ENCODE data around the gene HMGN5. TPM values are rescaled to one million over a fixed set of nuclear protein-coding genes. Genes with fewer than 3 reads are reported as not detected.
A peak's percentile ranks its signal among the peaks of the same experiment; 100 is the strongest.

HMGN5 gene
- total RNA-seq = 1.8 TPM
- long read RNA-seq, partial matches to known transcripts = 0 of 2 reads
- long read RNA-seq, other reads (novel, unspliced or antisense) = 0 of 2 reads

DNA sequence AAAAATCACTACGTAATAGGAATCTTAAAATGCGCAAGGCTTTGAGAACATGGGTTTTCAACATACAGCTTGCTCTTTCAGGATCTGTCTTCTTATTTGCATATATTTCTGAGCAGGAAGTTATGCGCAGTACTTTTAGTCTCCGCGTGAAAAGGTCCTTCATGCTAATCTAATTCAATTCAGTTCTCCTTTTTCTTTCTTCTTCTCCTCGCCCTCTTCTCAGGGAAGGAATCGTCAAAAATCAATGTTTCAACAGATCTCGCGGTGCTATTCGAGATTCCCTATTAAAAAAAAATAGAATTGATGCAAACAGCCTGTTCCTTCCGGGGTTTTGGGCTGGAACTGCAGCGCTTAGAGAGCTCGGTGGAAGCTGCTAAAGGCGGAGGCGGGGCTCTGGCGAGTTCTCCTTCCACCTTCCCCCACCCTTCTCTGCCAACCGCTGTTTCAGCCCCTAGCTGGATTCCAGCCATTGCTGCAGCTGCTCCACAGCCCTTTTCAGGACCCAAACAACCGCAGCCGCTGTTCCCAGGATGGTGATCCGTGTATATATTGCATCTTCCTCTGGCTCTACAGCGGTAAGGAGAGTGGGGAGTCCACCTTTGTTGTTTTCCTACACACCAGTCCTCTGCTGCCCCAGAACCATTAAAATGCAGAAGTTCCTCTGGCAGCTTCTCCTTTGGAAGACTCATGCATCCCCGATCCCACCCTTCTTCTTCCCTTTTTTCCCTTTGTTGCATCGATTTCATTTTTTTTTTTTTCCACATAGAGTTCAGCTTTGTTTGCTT, at the start of gene HMGN5, which contains the start of gene SH3BGRL:
Gene HMGN5 (minus strand): TSS at position 243 of the 785 bp plus-strand sequence. CDS start 80,364 bp downstream, outside the sequence.
Gene SH3BGRL (plus strand): TSS at position 432 of the 785 bp plus-strand sequence. CDS start 99 bp downstream, at position 531.
- peak; percentile 88 for DNase-seq
- peak; percentile 99 for ATAC-seq (ENCODE audit: poor library complexity)
- intact Hi-C loops (cut with DNase I) = no loop called here

DNA sequence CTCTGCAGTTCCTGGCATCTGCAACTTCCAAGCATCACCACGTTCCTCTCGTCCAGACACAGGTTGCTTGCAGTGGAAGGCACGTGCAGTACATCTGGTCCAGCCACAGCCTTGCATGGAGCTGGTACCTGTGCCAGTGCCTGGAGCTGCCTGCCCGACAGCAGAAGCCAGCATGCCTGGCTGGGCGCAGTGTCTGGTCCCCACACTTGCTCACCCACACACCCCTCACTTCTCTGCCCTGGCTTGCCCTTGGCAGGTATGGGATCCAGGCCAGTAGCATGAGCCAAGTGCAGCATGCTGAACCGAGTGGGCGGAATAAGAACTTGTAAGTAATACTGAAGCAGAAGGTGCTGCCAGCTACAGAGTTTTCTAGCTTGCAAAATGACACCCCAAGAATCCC, 40.0 kb upstream of the HMGN5 start:
- DNase-seq (no peak), ATAC-seq (ENCODE audit: poor library complexity) (no peak)
- intact Hi-C loops (cut with DNase I) = no loop called here

DNA sequence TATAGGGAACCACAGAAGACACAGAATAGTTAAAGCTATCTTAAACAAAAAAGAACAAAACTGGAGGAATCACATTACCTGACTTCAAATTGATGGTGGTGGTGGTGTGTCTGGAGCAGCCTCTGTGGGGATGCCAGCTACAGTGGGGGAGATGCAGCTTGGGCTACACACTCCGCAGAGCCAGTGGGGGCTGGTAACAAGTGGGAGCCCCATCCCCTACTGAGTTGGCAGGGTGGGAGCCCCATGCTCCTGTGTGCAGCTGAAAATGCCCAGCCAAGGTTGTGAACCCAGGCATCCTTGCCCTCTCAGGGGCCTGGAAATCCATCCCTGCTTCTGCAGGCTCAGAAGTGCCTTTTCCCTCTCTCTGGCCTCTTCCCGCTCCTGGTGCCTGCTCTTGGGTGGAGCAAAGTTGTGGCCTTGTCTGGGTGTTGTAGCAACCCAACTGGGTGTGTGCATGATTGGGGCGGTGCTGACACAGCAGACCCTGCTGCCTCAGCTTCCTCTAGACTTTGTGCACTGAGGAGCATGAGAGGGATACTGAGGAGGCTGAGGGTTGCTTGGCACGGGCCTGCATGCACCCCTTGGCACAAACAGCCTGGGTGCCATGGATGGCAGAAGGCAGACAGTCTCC, 39.1 kb upstream of the HMGN5 start:
- intact Hi-C loops (cut with DNase I) = no loop called here
- DNase-seq (no peak), ATAC-seq (ENCODE audit: poor library complexity) (no peak)

DNA sequence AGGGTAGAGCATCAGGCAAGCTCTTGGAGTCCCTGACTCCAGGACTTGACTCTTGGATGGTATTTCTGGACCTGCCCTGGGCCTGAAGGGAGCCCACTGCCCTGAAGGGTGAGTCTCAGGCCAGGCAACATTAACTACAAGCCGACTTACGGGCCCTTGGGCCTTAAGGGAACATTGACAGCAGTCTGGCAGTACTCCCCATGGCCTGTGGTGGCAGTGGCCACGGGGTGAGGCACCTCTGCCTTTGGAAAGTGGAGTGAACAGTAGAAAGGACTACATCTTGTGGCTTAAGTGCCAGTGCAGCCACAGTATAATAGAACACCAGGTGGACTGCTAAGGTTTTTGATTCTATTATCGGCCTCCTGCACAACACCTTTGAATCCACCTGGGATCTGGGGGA, 36.5 kb upstream of the HMGN5 start:
- intact Hi-C loops (cut with DNase I) = no loop called here

DNA sequence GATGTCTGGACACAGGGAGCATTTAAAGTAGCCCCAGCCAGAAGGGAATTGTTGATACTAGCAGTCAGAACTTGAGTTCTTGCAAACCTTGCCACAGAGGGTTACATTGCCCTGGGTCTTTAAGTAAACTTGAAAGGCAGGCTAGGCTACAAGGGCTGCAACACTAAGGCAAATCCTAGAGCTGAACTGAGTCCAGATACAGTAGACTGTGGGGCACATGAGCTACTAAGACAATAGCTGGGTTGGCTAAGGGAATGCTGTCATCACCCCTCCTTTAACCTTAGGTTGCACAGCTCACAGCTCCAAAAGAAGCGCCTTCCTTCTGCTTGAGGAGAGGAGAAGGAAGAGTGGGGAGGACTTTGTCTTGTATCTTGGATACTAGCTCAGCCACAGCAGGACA, 35.8 kb upstream of the HMGN5 start:
- ATAC-seq (ENCODE audit: poor library complexity) = no peak
- DNase-seq = no peak
- intact Hi-C loops (cut with DNase I) = no loop called here

More for the DNA sequence above, 36.5 kb upstream of the HMGN5 start:
- DNase-seq (no peak), ATAC-seq (ENCODE audit: poor library complexity) (no peak)

GRCh38 chrX:81232218-81232617, 30.5 kb upstream of the HMGN5 start:
- intact Hi-C loops (cut with DNase I) = no loop called here
- ATAC-seq (ENCODE audit: poor library complexity) = no peak
- no peak for DNase-seq

DNA sequence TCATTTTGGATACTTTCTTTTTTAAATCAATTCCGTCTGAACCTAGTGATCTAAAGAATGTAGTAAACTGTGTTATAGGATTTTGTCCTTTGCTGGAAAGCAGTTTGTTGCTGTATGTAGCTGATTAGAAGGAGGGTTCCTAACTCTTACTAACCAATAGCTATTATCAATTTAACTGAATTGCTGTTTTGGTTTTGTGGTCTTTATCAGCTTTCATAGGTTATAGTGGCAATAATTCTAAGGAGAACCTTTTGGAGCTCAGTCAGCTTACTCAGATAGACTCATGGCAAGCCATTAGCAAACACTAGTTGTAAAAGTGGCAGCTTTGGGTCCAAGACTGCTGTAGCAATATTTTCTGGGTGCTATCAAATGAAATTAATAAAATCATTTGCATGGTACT, 29.8 kb upstream of the HMGN5 start:
- no peak for ATAC-seq (ENCODE audit: poor library complexity)
- no peak for DNase-seq
- intact Hi-C loops (cut with DNase I) = no loop called here

GRCh38 chrX:81229901-81230300, 28.2 kb upstream of the HMGN5 start:
- no peak for DNase-seq
- no peak for ATAC-seq (ENCODE audit: poor library complexity)
- intact Hi-C loops (cut with DNase I) = no loop called here

DNA sequence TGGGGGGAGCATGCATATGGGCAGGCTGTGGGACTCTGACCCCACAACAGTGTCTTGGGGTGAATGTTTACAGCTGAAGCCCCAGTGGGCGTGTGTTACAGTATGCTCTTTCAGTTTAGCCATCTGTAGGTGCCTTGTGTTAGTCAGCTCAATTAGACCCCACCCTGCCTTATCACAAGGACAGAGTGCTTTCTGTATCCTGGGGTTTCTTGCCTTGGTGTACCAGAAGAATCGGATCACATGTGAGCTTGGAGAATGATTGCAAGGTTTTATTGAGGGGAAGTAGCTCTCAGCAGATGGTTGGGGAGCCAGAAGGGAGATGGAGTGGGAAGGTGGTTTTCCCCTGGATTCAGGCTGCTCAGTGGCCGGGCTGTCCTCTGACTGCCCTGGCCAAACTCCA, 27.5 kb upstream of the HMGN5 start:
- no peak for DNase-seq
- no peak for ATAC-seq (ENCODE audit: poor library complexity)
- intact Hi-C loops (cut with DNase I) = no loop called here

GRCh38 chrX:81215685-81216084, 14.0 kb upstream of the HMGN5 start:
- DNase-seq = no peak
- intact Hi-C loops (cut with DNase I) = no loop called here
- ATAC-seq (ENCODE audit: poor library complexity) = no peak

DNA sequence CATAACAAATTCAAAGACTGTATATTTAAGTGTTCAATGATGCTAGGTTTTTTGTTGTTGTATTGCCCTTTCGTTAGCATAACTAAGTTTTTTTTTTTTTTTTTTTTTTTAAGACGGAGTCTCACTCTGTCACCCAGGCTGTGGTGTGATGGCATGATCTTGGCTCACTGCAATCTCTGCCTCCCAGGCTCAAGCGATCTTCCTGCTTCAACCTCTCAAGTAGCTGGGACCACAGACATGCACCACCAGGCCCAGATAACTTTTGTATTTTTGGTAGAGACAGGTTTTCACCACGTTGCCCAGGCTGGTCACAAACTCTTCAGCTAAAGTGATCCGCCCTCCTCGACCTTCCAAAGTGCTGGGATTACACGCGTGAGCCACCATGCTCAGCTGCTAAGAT, 7.2 kb upstream of the HMGN5 start:
- intact Hi-C loops (cut with DNase I) = no loop called here
- ATAC-seq (ENCODE audit: poor library complexity) (no peak), DNase-seq (no peak)

GRCh38 chrX:81206476-81206875, 4.8 kb upstream of the HMGN5 start:
- DNase-seq = no peak
- intact Hi-C loops (cut with DNase I) = no loop called here
- no peak for ATAC-seq (ENCODE audit: poor library complexity)

DNA sequence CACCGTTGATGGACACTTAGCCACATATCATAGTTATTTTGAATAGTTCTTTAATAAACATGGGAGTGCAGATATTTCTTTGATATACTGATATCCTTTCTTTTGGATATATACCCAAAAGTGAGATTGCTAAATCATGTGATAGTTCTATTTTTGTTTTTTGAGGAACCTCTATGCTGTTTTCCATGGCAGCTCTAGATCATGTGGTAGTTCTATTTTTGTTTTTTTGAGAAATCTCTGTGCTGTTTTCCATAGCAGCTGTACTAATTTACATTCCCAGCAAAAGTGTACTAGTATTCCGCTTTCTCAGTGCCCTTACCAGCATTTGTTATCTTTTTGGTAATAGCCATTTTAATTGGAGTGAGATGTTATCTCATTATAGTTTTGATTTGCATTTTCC, 3.8 kb upstream of the HMGN5 start:
- intact Hi-C loops (cut with DNase I) = no loop called here
- DNase-seq (no peak), ATAC-seq (ENCODE audit: poor library complexity) (no peak)

DNA sequence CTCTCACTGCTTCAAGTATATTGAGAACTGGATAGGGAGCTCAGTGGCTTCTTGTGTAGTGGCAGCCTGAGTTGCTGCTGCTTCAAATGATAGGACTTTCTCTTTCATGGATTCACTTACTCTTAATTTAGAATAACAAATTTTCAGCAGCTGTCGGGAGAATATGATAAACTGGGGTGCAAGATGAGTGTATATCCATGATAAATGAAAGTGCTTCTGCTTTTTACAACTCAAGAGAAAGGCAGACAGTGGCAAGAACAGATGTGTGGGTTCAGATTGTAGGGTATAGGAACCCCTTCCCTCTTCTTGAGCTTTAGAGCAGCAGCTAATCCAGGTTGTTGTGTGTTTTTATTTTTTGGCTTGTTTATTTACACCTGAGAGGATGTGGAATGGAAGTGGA, 1.2 kb upstream of the HMGN5 start:
- DNase-seq = no peak
- intact Hi-C loops (cut with DNase I) = no loop called here
- peak; percentile 19 for ATAC-seq (ENCODE audit: poor library complexity)

DNA sequence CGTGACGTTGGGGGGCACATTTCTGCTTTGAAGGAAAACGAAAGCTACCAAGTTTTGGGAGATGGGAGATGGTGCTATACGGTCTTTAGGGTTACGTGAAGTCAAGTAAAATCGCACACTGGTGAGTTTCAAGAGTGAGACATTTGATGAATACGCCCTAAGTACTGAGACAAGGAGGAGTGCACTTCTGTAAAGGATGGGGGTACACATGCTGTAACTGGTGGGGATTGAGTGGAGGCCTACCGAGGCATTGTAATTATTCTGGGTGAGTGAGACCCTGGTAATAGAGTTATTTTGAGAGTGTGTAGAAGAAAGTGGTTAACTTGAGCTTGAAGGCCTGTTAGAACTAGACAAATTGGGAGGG, 725 bp upstream of the HMGN5 start:
- ATAC-seq (ENCODE audit: poor library complexity) (peak; percentile 42), DNase-seq (no peak)
- intact Hi-C loops (cut with DNase I) = no loop called here

- DNase-seq (no peak), ATAC-seq (ENCODE audit: poor library complexity) (no peak)
- intact Hi-C loops (cut with DNase I) = no loop called here
Observed at GRCh38 chrX:81201071-81201470, 642 bp downstream of the HMGN5 start.

DNA sequence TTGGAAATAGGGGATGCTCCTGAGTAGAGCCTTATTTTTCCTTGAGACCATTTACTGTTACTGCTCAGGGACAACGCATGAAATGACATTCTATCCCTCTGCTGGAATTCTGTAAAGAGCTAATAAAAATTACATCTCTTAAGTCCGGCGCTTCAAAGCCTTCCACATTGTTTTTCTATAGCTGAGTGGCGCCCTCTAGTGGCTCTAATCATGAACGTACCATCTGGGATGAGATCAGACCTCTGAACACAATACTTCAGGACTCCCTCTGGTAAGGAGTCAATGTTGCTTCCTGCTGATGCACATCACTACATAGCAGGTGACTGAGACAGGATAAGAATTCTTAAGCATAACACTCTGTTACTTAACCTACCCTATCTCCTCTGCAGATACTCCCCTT, 6.0 kb downstream of the HMGN5 start:
- intact Hi-C loops (cut with DNase I) = no loop called here
- DNase-seq (peak; percentile 27), ATAC-seq (ENCODE audit: poor library complexity) (peak; percentile 67)

DNA sequence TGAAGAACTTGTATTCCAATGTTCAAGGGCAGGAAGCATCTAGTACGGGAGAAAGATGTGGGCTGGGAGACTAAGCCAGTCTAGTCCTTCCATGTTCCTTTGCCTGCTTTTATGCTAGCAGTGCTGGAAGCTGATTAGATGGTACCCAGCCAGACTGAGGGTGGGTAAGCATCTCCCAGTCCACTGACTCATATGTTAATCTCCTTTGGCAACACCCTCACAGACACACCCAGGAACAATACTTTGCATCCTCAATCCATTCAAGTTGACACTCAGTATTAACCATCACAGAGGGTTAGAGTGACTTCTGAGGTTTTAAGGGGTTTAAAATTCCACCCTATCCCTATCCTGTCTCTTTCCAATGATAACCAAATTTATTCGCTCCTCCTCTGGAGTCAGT, 6.5 kb downstream of the HMGN5 start:
- no peak for ATAC-seq (ENCODE audit: poor library complexity)

DNA sequence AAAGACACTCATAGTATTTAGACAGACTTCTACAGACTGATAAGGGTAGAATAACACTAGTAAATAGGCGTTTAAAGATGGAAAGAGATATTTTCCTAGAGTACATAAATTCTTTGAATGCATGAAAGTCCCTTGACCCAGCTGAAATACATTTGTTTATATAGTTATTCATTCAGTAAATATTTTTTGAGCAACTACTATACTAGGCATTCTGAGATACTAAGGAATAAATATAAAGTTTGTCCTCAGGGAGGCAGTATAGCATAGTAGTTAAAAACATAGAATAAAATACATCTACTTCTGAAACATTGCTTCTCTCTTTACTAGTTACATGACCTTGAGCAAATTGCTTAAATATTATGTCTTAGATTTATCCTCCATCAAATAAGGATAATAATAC, 27.4 kb downstream of the HMGN5 start:
- intact Hi-C loops (cut with DNase I) = no loop called here
- DNase-seq = no peak
- ATAC-seq (ENCODE audit: poor library complexity) = no peak

More for the DNA sequence above, 6.5 kb downstream of the HMGN5 start:
- intact Hi-C loops (cut with DNase I) = no loop called here
- no peak for DNase-seq

- no peak for DNase-seq
- ATAC-seq (ENCODE audit: poor library complexity) = no peak
- intact Hi-C loops (cut with DNase I) = no loop called here
Observed at GRCh38 chrX:81168391-81168790, 33.3 kb downstream of the HMGN5 start.

All from Right ventricle myocardium superior (tissue), 1 donor.